HG03066 (cell line): ENCODE measurements around the gene SNX13.
A peak's percentile ranks its signal among the peaks of the same experiment; 100 is the strongest.

Experiments used
- ATAC-seq: cut with Tn5 transposase; IDR thresholded peaks from one replicate; pipeline ENCODE4 v1.9.1; 2021; ENCODE audit warnings: low read depth; ENCODE audit not compliant: unreplicated experiment

SNX13 gene

GRCh38 chr7:17947620-17948019 is 7.3 kb upstream of the SNX13 start:
- no peak for ATAC-seq

GRCh38 chr7:17946591-17946990 is 6.3 kb upstream of the SNX13 start:
- no peak for ATAC-seq

GRCh38 chr7:17944720-17945119 is 4.4 kb upstream of the SNX13 start:
- no peak for ATAC-seq

- ATAC-seq: no peak
Observed at GRCh38 chr7:17943006-17943405, 2.7 kb upstream of the SNX13 start.

GRCh38 chr7:17942231-17942630 is 1.9 kb upstream of the SNX13 start:
- ATAC-seq: no peak

GRCh38 chr7:17940951-17941431 is 697 bp upstream of the SNX13 start:
- peak; percentile 1 for ATAC-seq

- peak; percentile 36 for ATAC-seq
Observed at GRCh38 chr7:17939606-17940301, 540 bp downstream of the SNX13 start.

GRCh38 chr7:17939211-17939605 is 1.1 kb downstream of the SNX13 start:
- ATAC-seq: no peak

- ATAC-seq: no peak
Observed at GRCh38 chr7:17937506-17938120, 2.7 kb downstream of the SNX13 start.

GRCh38 chr7:17936321-17936720 is 4.0 kb downstream of the SNX13 start:
- no peak for ATAC-seq

GRCh38 chr7:17934612-17935240 is 5.6 kb downstream of the SNX13 start:
- ATAC-seq: no peak

- ATAC-seq: no peak
Observed at GRCh38 chr7:17934094-17934493, 6.2 kb downstream of the SNX13 start.

- no peak for ATAC-seq
Observed at GRCh38 chr7:17932770-17933169, 7.5 kb downstream of the SNX13 start.

- ATAC-seq: no peak
Observed at GRCh38 chr7:17931069-17931468, 9.2 kb downstream of the SNX13 start.

GRCh38 chr7:17930546-17930945 is 9.7 kb downstream of the SNX13 start:
- no peak for ATAC-seq

- ATAC-seq: no peak
Observed at GRCh38 chr7:17929647-17930395, 10.5 kb downstream of the SNX13 start.

- no peak for ATAC-seq
Observed at GRCh38 chr7:17928055-17928454, 12.2 kb downstream of the SNX13 start.

GRCh38 chr7:17921857-17922416 is 18.4 kb downstream of the SNX13 start:
- ATAC-seq: no peak

- ATAC-seq: no peak
Observed at GRCh38 chr7:17917842-17918241, 22.5 kb downstream of the SNX13 start.

GRCh38 chr7:17916786-17917185 is 23.5 kb downstream of the SNX13 start:
- ATAC-seq: no peak

- ATAC-seq: no peak
Observed at GRCh38 chr7:17915796-17916195, 24.5 kb downstream of the SNX13 start.
